HCT116 (cell line): Measurements from ENCODE around the gene GARIN3. TPM values are rescaled to one million over a fixed set of nuclear protein-coding genes. Genes with fewer than 3 reads are reported as not detected.

ENCODE experiments used
- ATAC-seq: fragments of 200-7000 bp; cut with Tn5 transposase; 2 replicates; pipeline ENCODE4 v1.9.1; 2020; ENCODE audit warnings: mild to moderate bottlenecking, moderate library complexity
- BruUV-seq: library from RNA; stranded (reverse); fragments of 400-500 nt; replicated peaks from 2 replicates; lab custom pipeline; 2021; lab: Mats Ljungman, UMichigan
- CTCF ChIA-PET: fragments of 300-600 bp; sonication (Branson Sonifier 250); formaldehyde crosslinking; loops from one replicate; lab custom pipeline; 2021; ENCODE audit warnings: antibody characterized with exemption; lab: Charles Lee
- POLR2A ChIA-PET: fragments of 300-600, 350-600 bp; sonication (Branson Sonifier 250); formaldehyde crosslinking; loops from one replicate; lab custom pipeline; 2021; ENCODE audit warnings: antibody characterized with exemption; lab: Charles Lee
- RAD21 ChIA-PET, 2 experiments: fragments of 300-600 bp; sonication (Branson Sonifier 250); formaldehyde crosslinking; loops; one replicate each; lab custom pipeline; 2023; ENCODE audit warnings: low total read pairs in 2 of 2; ENCODE audit not compliant: uncharacterized antibody in 2 of 2, unreplicated experiment in 2 of 2, low non-redundant PET in 1 of 2; lab: Charles Lee
- DNase-seq: peaks from one replicate; pipeline ENCODE4 v3.0.0-alpha.2; 2010; ENCODE audit warnings: low read depth, low spot score
- H2AFZ ChIP-seq: fragments of 200-600 bp; shearing (Covaris generic), sonication (generic); 2 replicates; pipeline ENCODE4 v1.6.1; 2017; ENCODE audit warnings: low read depth, mixed run types, mixed read lengths, antibody characterized with exemption, low read length; ENCODE audit not compliant: poor library complexity, severe bottlenecking
- H3K27ac ChIP-seq: 2 replicates; pipeline ENCODE4 v1.5.1; 2012; ENCODE audit warnings: low read depth, low read length
- H3K27me3 ChIP-seq: fragments of 200-600 bp; sonication (generic); 2 replicates; pipeline ENCODE4 v1.6.1; 2016; ENCODE audit warnings: mixed run types, low read length, mixed read lengths; ENCODE audit not compliant: insufficient read depth
- H3K36me3 ChIP-seq, 2 experiments: fragments of 200-500 bp in 1 of 2; fragments of 200-600 bp in 1 of 2; sonication (Bioruptor generic) in 1 of 2; sonication (generic) in 1 of 2; 2 replicates each; pipeline versions ENCODE4 v1.5.1 to v1.6.1; 2014 to 2016; ENCODE audit warnings: low read length in 2 of 2, inconsistent platforms in 1 of 2, mixed read lengths in 1 of 2, mixed run types in 1 of 2; ENCODE audit not compliant: insufficient read depth in 2 of 2, control insufficient read depth in 1 of 2
- H3K4me1 ChIP-seq, 2 experiments: fragments of 200-600 bp in 1 of 2; sonication (generic) in 1 of 2; 2 replicates each; pipeline versions ENCODE4 v1.5.1 to v1.6.1; 2012 to 2017; ENCODE audit warnings: low read length in 2 of 2, inconsistent platforms in 1 of 2, mild to moderate bottlenecking in 1 of 2, mixed read lengths in 1 of 2, mixed run types in 1 of 2, moderate library complexity in 1 of 2; ENCODE audit not compliant: insufficient read depth in 2 of 2, control insufficient read depth in 1 of 2
- H3K4me2 ChIP-seq: fragments of 200-600 bp; sonication (generic); 2 replicates; pipeline ENCODE4 v1.6.1; 2017; ENCODE audit warnings: mixed run types, low read length, mixed read lengths
- H3K4me3 ChIP-seq, 2 experiments: fragments of 200-600 bp in 1 of 2; sonication (generic) in 1 of 2; replicated peaks in 1 of 2; 2 replicates each; pipeline ENCODE4 v1.5.1; 2011 to 2016; ENCODE audit warnings: low read length in 2 of 2, control low read depth in 1 of 2, low read depth in 1 of 2, mild to moderate bottlenecking in 1 of 2, mixed read lengths in 1 of 2, mixed run types in 1 of 2
- H3K79me2 ChIP-seq: fragments of 200-600 bp; sonication (generic); 2 replicates; pipeline ENCODE4 v1.6.1; 2017; ENCODE audit warnings: mild to moderate bottlenecking, mixed run types, low read length, moderate library complexity, mixed read lengths; ENCODE audit not compliant: insufficient read depth
- H3K9ac ChIP-seq: fragments of 200-600 bp; sonication (generic); 2 replicates; pipeline ENCODE4 v1.6.1; 2016; ENCODE audit warnings: low read length, mixed read lengths
- H3K9me2 ChIP-seq: fragments of 200-600 bp; sonication (generic), shearing (Covaris generic); 2 replicates; pipeline ENCODE4 v1.6.1; 2017; ENCODE audit warnings: mixed run types, mild to moderate bottlenecking, moderate library complexity; ENCODE audit not compliant: insufficient read depth
- H3K9me3 ChIP-seq, 2 experiments: fragments of 200-500 bp in 1 of 2; fragments of 200-600 bp in 1 of 2; sonication (Bioruptor generic) in 1 of 2; sonication (generic) in 1 of 2; 2 replicates each; pipeline ENCODE4 v1.6.1; 2014 to 2017; ENCODE audit warnings: low read length in 2 of 2, mixed read lengths in 2 of 2, inconsistent platforms in 1 of 2, low read depth in 1 of 2, mild to moderate bottlenecking in 1 of 2, mixed run types in 1 of 2, moderate library complexity in 1 of 2; ENCODE audit not compliant: control insufficient read depth in 1 of 2, insufficient read depth in 1 of 2
- H4K20me1 ChIP-seq: fragments of 200-600 bp; sonication (generic), shearing (Covaris generic); 2 replicates; pipeline ENCODE4 v1.6.1; 2017; ENCODE audit warnings: mixed run types, mild to moderate bottlenecking, moderate library complexity; ENCODE audit not compliant: insufficient read depth
- CBX3 ChIP-seq: IDR thresholded peaks from 2 replicates; pipeline ENCODE4 v1.6.1; 2012; ENCODE audit warnings: low read depth
- CEBPB ChIP-seq: IDR thresholded peaks from 2 replicates; pipeline ENCODE4 v1.6.1; 2012; ENCODE audit warnings: low read depth
- EZH2 ChIP-seq: fragments of 200-600 bp; sonication (generic); IDR thresholded peaks from 2 replicates; pipeline ENCODE4 v1.6.1; 2017; ENCODE audit warnings: antibody characterized with exemption, mixed run types
- EZH2phosphoT487 ChIP-seq: fragments of 200-600 bp; IDR thresholded peaks from 2 replicates; pipeline ENCODE4 v1.6.1; 2018; ENCODE audit warnings: antibody characterized with exemption, borderline replicate concordance
- FOSL1 ChIP-seq: IDR thresholded peaks from 2 replicates; pipeline ENCODE4 v1.6.1; 2012; ENCODE audit warnings: low read depth
- POLR2A ChIP-seq: IDR thresholded peaks from 2 replicates; pipeline ENCODE4 v1.7.0; 2011; ENCODE audit warnings: borderline replicate concordance; ENCODE audit not compliant: insufficient read depth, insufficient read length; ENCODE audit errors: extremely low read depth
- POLR2AphosphoS5 ChIP-seq: IDR thresholded peaks from 2 replicates; pipeline ENCODE4 v1.6.1; 2011; ENCODE audit warnings: mild to moderate bottlenecking, low read depth, low read length, moderate library complexity
- RAD21 ChIP-seq: IDR thresholded peaks from 2 replicates; pipeline ENCODE4 v1.6.1; 2012; ENCODE audit warnings: low read depth, mild to moderate bottlenecking
- SP1 ChIP-seq: IDR thresholded peaks from 2 replicates; pipeline ENCODE4 v1.6.1; 2012; ENCODE audit warnings: low read depth
- SRF ChIP-seq: IDR thresholded peaks from 2 replicates; pipeline ENCODE4 v1.6.1; 2012; ENCODE audit warnings: low read depth
- TCF7L2 ChIP-seq: IDR thresholded peaks from 2 replicates; pipeline ENCODE4 v1.7.0; 2011; ENCODE audit warnings: borderline replicate concordance, inconsistent platforms; ENCODE audit not compliant: insufficient read depth, insufficient read length; ENCODE audit errors: extremely low read depth
- YY1 ChIP-seq: IDR thresholded peaks from 2 replicates; pipeline ENCODE4 v1.6.1; 2011; ENCODE audit warnings: low read length, low read depth, moderate library complexity, mild to moderate bottlenecking; ENCODE audit not compliant: insufficient replicate concordance; ENCODE audit errors: extremely low read depth
- ZFX ChIP-seq: fragments of 450-650 bp; IDR thresholded peaks from 2 replicates; pipeline ENCODE4 v1.6.1; 2017
- ZNF274 ChIP-seq: fragments of 200-500 bp; sonication (Bioruptor generic); IDR thresholded peaks from 2 replicates; pipeline ENCODE4 v1.6.1; 2014; ENCODE audit warnings: mild to moderate bottlenecking, low read depth, low read length, inconsistent platforms
- intact Hi-C: fragments of 100-400 bp; cut with micrococcal nuclease; formaldehyde crosslinking; loops from 2 replicates; pipeline ENCODE4 v1.10.0; 2022
- total RNA-seq: library from RNA; stranded (reverse); gene quantifications from one replicate; pipeline ENCODE4 v1.2.1, GENCODE V29; 2021; ENCODE audit not compliant: unreplicated experiment
- TF ChIP-seq, protein P1 (sequence below): IDR thresholded peaks from 2 replicates; pipeline ENCODE4 v1.6.1; 2012
- TF ChIP-seq, protein P2 (sequence below): IDR thresholded peaks from 2 replicates; pipeline ENCODE4 v1.6.1; 2012; ENCODE audit warnings: low read depth
- TF ChIP-seq, protein P3 (sequence below), 3 experiments: fragments of 200-600 bp in 1 of 3; sonication (generic) in 1 of 3; IDR thresholded peaks in 2 of 3; conservative IDR thresholded peaks in 1 of 3; 2 replicates each; pipeline ENCODE4 v1.5.1; 2012 to 2017; ENCODE audit warnings: low read depth in 2 of 3, low read length in 2 of 3, antibody characterized with exemption in 1 of 3, borderline replicate concordance in 1 of 3, control low read depth in 1 of 3, mild to moderate bottlenecking in 1 of 3, mixed read lengths in 1 of 3, mixed run types in 1 of 3, moderate library complexity in 1 of 3; ENCODE audit not compliant: insufficient read depth in 1 of 3

The GARIN3 gene
- total RNA-seq, 1 experiment from 2014 or later = not detected

DNA sequence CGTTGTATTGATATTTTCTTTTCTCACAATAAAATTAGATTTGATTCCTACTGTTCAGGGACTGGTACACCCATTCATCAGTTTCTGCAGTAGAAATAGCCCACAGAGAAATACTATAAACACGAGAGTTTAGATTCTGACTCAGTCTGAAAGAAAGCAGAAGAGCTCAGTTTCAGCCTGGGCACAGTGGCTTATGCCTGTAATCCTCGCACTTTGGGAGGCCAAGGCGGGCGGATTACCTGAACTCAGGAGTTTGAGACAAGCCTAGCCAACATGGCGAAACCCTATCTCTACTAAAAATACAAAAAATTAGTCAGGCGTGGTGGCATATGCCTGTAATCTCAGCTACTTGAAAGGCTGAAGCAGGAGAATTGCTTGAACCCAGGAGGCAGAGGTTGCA, 23.2 kb upstream of the GARIN3 start:
- Histone ChIP-seq H3K4me1 (no peaks in the 10 kb centered on the region), H3K27ac (no peak overlapping the region)
- ChIA-PET CTCF (no interaction called here), RAD21 (no interaction called here)
- intact Hi-C loops = no loop called here
- no peak for TF ChIP-seq CEBPB
- TF ChIP-seq, all 23 proteins: peak for 0
- Histone ChIP-seq H3K4me3 (no peak overlapping the region), H3K9ac (no peak overlapping the region), H3K9me2 (no peaks in the 10 kb centered on the region), H3K9me3 (no peaks in the 10 kb centered on the region), H3K27me3 (peaks cover 40% of the 10 kb centered on the region), H3K4me2 (no peak overlapping the region), H3K79me2 (no peaks in the 10 kb centered on the region), H3K36me3 (no peaks in the 10 kb centered on the region), H4K20me1 (no peaks in the 10 kb centered on the region), H2AFZ (no peak overlapping the region)
- DNase-seq = no peak
- ATAC-seq = no peak
- POLR2A ChIA-PET = no interaction called here
- no TSS peak for BruUV-seq

DNA sequence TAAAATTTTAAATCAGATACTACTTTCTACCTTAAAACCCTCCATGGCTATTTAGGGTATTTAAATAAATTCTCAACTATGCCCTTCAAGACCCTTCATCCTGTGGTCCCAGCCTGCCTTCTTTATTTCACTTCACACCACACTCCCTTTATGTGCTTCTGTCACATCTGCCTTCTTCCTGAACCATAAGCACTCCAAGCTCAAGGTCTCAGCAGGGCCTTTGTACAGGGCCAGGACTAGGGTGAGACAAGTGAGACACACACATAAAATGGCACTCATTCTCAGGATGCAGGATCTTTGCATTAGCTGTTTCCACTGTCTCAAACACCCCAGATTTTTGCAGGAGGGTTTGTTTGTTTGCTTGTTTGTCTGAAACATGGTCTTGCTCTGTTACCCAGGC, 22.2 kb upstream of the GARIN3 start:
- Histone ChIP-seq H3K9me3 (no peaks in the 10 kb centered on the region), H3K79me2 (no peaks in the 10 kb centered on the region), H3K4me1 (no peaks in the 10 kb centered on the region), H4K20me1 (no peaks in the 10 kb centered on the region), H3K27ac (no peak overlapping the region), H3K4me2 (no peak overlapping the region), H3K9me2 (no peaks in the 10 kb centered on the region), H3K4me3 (no peak overlapping the region), H2AFZ (no peak overlapping the region), H3K9ac (no peak overlapping the region), H3K36me3 (no peaks in the 10 kb centered on the region), H3K27me3 (peaks cover 37% of the 10 kb centered on the region)
- BruUV-seq = no TSS peak
- RAD21 ChIA-PET = no interaction called here
- no peak for ATAC-seq
- CTCF ChIA-PET = no interaction called here
- POLR2A ChIA-PET = no interaction called here
- DNase-seq = no peak
- intact Hi-C loops = no loop called here
- TF ChIP-seq POLR2AphosphoS5 (no peak), RAD21 (no peak), EZH2 (no peak), CBX3 (no peak), ZFX (no peak), TCF7L2 (no peak), YY1 (no peak), ZNF274 (no peak), EZH2phosphoT487 (no peak), CEBPB (no peak), POLR2A (no peak), FOSL1 (no peak), SP1 (no peak), SRF (no peak)
- TF ChIP-seq, protein P1, sequence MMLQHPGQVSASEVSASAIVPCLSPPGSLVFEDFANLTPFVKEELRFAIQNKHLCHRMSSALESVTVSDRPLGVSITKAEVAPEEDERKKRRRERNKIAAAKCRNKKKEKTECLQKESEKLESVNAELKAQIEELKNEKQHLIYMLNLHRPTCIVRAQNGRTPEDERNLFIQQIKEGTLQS = no peak
- TF ChIP-seq, protein P2, sequence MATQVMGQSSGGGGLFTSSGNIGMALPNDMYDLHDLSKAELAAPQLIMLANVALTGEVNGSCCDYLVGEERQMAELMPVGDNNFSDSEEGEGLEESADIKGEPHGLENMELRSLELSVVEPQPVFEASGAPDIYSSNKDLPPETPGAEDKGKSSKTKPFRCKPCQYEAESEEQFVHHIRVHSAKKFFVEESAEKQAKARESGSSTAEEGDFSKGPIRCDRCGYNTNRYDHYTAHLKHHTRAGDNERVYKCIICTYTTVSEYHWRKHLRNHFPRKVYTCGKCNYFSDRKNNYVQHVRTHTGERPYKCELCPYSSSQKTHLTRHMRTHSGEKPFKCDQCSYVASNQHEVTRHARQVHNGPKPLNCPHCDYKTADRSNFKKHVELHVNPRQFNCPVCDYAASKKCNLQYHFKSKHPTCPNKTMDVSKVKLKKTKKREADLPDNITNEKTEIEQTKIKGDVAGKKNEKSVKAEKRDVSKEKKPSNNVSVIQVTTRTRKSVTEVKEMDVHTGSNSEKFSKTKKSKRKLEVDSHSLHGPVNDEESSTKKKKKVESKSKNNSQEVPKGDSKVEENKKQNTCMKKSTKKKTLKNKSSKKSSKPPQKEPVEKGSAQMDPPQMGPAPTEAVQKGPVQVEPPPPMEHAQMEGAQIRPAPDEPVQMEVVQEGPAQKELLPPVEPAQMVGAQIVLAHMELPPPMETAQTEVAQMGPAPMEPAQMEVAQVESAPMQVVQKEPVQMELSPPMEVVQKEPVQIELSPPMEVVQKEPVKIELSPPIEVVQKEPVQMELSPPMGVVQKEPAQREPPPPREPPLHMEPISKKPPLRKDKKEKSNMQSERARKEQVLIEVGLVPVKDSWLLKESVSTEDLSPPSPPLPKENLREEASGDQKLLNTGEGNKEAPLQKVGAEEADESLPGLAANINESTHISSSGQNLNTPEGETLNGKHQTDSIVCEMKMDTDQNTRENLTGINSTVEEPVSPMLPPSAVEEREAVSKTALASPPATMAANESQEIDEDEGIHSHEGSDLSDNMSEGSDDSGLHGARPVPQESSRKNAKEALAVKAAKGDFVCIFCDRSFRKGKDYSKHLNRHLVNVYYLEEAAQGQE = no peak
- TF ChIP-seq, protein P3, sequence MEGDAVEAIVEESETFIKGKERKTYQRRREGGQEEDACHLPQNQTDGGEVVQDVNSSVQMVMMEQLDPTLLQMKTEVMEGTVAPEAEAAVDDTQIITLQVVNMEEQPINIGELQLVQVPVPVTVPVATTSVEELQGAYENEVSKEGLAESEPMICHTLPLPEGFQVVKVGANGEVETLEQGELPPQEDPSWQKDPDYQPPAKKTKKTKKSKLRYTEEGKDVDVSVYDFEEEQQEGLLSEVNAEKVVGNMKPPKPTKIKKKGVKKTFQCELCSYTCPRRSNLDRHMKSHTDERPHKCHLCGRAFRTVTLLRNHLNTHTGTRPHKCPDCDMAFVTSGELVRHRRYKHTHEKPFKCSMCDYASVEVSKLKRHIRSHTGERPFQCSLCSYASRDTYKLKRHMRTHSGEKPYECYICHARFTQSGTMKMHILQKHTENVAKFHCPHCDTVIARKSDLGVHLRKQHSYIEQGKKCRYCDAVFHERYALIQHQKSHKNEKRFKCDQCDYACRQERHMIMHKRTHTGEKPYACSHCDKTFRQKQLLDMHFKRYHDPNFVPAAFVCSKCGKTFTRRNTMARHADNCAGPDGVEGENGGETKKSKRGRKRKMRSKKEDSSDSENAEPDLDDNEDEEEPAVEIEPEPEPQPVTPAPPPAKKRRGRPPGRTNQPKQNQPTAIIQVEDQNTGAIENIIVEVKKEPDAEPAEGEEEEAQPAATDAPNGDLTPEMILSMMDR (IDR thresholded peaks at IDR 0.05 in 2 of 3, conservative IDR thresholded peaks at IDR 0.05 in 1 of 3; ENCODE audit: borderline replicate concordance in 1 of 3, insufficient read depth in 1 of 3, low read depth in 2 of 3, low read length in 2 of 3) = no peak
